Naive B cell (primary cell): ENCODE results near the gene FAM120B. TPM values are rescaled to one million over a fixed set of nuclear protein-coding genes. Genes with fewer than 3 reads are reported as not detected.
A peak's percentile ranks its signal among the peaks of the same experiment; 100 is the strongest.

Experiments
- ATAC-seq, 2 donors: fragments of 150-1000 bp; cut with Tn5 transposase; 2 replicates each; pipeline ENCODE4 v1.10.0; 2021; ENCODE audit warnings: low read depth in 2 of 2, mild to moderate bottlenecking in 2 of 2, moderate library complexity in 2 of 2
- DNase-seq: peaks from one replicate; pipeline ENCODE4 v3.0.0; 2022
- H3K27ac Mint-ChIP-seq, 6 donors: one replicate each; pipeline ENCODE4 v1.8.0; 2020 to 2022; ENCODE audit warnings: mild to moderate bottlenecking in 6 of 6, mixed read lengths in 6 of 6, moderate library complexity in 5 of 6, inconsistent platforms in 2 of 6
- H3K27me3 Mint-ChIP-seq, 3 donors: one replicate each; pipeline ENCODE4 v1.8.0; 2021 to 2022; ENCODE audit warnings: mixed read lengths in 3 of 3, mild to moderate bottlenecking in 1 of 3
- H3K36me3 Mint-ChIP-seq, 2 donors: one replicate each; pipeline ENCODE4 v1.8.0; 2020 to 2022; ENCODE audit warnings: mixed read lengths in 2 of 2, inconsistent platforms in 1 of 2, mild to moderate bottlenecking in 1 of 2
- H3K4me1 Mint-ChIP-seq, 3 donors: one replicate each; pipeline ENCODE4 v1.8.0; 2020 to 2022; ENCODE audit warnings: mixed read lengths in 3 of 3, inconsistent platforms in 1 of 3, mild to moderate bottlenecking in 1 of 3, moderate library complexity in 1 of 3
- H3K4me3 Mint-ChIP-seq, 8 donors: one replicate each; pipeline ENCODE4 v1.8.0; 2020 to 2022; ENCODE audit warnings: mild to moderate bottlenecking in 8 of 8, mixed read lengths in 8 of 8, moderate library complexity in 8 of 8, inconsistent platforms in 2 of 8
- H3K9me3 Mint-ChIP-seq, 7 donors: one replicate each; pipeline ENCODE4 v1.8.0; 2020 to 2022; ENCODE audit warnings: mixed read lengths in 7 of 7, mild to moderate bottlenecking in 5 of 7, inconsistent platforms in 2 of 7, moderate library complexity in 1 of 7
- polyA plus RNA-seq, 6 donors: library from polyadenylated mRNA; unstranded; fragments of 300-500 nt; fragmentation: Illumina TruSeq; gene quantifications; one replicate each; pipeline ENCODE4 v1.2.3, GENCODE V29; 2021; ENCODE audit warnings: low read depth in 6 of 6

Gene FAM120B
- polyA plus RNA-seq, 6 donors from 2014 or later = 8.3 to 35.2 (median 27.5) TPM

DNA sequence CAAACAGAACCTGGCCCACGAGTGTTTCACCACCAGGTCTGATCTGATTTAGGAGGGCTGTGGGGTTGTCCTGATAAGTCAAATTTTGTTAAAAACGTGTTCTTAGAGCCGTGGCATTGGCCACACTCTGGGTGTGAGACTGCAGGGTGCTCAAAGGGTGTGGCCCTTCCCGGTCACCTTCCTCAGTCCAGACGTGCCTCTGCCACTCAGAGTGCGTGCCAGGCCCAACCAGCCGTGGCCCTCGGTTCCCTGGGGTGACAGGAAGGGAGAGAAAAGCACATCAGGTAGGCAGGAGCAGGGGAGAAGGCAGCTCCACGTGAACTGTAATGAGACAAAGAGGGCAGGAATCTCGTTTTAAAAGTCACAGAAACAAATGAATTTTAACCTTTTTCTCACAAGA lies 115.4 kb downstream of the FAM120B start:
- peaks cover 13 to 44% (median 25%) of the 10 kb centered on the region in 3 donors for H3K27me3 Mint-ChIP-seq
- H3K4me3 Mint-ChIP-seq = no peak overlapping the region
- H3K9me3 Mint-ChIP-seq = peaks cover 0 to 6% (median 0%) of the 10 kb centered on the region in 7 donors
- H3K36me3 Mint-ChIP-seq = no peaks in the 10 kb centered on the region
- peaks cover 0 to 4% (median 0%) of the 10 kb centered on the region in 3 donors for H3K4me1 Mint-ChIP-seq
- no peak for ATAC-seq
- DNase-seq = no peak
- no peak overlapping the region for H3K27ac Mint-ChIP-seq

DNA sequence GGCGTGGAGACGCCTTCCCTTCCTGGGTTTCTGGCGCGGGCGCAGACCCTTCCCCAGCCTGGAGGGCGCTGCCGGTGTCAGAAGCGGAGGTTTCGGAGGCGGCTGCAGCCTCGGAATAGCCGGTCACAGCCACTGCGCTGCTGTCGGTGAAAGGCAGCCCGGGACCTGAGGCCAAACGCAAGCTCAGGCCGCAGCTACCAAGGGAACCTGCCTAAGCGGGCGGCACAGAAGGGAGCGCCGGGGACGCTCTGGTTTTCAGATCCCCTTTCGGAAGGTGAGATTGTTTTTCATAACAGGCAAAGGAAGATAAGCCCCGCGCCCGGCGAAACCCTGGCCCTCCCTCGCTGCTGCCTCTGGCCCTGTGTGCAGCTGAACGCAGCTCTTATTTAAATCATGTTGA lies 116.5 kb downstream of the FAM120B start:
- no peak overlapping the region for H3K27ac Mint-ChIP-seq
- H3K27me3 Mint-ChIP-seq = peaks cover 13 to 40% (median 35%) of the 10 kb centered on the region in 3 donors
- peaks cover 0 to 2% (median 0%) of the 10 kb centered on the region in 7 donors for H3K9me3 Mint-ChIP-seq
- H3K4me3 Mint-ChIP-seq = no peak overlapping the region
- no peak for DNase-seq
- no peaks in the 10 kb centered on the region for H3K36me3 Mint-ChIP-seq
- ATAC-seq = no peak
- peaks cover 0 to 4% (median 0%) of the 10 kb centered on the region in 3 donors for H3K4me1 Mint-ChIP-seq

DNA sequence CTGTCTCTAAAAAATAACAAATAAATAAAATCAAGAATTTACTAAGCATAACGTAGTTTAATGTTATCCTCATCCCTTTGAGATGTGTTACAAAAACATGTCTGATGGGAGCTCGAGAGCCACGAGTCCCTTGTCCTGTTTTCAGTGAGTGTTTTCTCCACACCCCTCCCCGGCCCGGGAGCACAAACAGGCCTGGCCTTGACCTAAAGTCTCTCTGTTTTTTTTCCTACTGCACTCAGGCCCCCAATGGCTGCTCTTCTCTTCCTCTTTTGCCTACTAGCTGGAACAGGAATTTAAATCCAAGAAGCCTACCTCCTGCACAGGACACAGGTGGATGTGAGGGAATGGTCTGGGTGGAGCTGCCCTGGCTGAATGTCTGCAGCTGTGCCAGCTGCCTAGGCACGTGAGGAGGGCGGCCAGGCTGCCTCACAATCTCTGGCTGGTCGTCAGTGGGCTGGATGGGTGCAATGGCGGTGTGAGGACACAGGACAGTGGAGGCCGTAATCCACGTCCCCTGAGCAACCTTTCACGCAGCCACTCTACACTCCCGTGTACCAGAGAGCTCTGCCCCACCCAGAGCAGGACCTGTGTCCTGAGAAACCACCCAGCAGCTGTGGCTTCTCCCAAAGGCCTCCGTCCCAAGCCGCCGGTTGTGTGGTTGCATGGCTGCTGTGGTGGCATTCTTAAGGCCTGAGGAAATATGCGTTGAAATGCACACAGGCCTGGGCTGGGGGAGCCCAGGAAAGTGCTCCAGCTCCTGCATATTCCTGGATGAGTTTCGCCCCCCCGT lies 117.5 kb downstream of the FAM120B start:
- no peak for DNase-seq
- H3K4me1 Mint-ChIP-seq = peaks cover 0 to 4% (median 0%) of the 10 kb centered on the region in 3 donors
- H3K27ac Mint-ChIP-seq = no peak overlapping the region
- ATAC-seq = no peak
- H3K9me3 Mint-ChIP-seq = no peaks in the 10 kb centered on the region
- H3K36me3 Mint-ChIP-seq = no peaks in the 10 kb centered on the region
- peaks cover 13 to 37% (median 35%) of the 10 kb centered on the region in 3 donors for H3K27me3 Mint-ChIP-seq
- H3K4me3 Mint-ChIP-seq = no peak overlapping the region

DNA sequence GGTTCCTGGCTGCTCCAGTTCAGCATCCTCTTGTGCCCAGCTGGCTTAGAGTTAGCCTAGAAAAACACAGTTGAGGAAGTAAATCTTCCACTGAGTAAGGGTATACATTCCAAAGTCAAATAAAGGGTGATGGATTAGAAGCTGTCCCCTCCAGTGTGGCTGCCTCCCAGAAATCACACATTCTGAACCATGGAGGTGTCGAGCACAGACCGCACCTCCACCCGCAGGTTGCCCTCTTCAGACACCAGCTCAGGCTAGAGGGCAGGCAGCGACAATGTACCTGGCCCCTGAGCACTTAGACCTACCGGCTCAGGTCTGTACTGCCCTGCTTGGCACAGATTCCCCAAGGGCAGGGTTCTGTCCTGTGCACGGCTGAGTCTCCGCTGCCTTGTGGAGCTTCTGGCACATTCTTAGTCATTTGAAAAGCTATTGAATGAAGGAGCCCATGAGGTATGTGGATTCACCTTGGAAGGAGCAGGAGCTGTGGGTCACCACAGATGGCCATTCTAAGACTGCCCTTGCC lies 118.1 kb downstream of the FAM120B start:
- ATAC-seq (no peak), DNase-seq (no peak)
- H3K27ac Mint-ChIP-seq = no peak overlapping the region
- no peaks in the 10 kb centered on the region for H3K36me3 Mint-ChIP-seq
- H3K9me3 Mint-ChIP-seq = no peaks in the 10 kb centered on the region
- H3K4me3 Mint-ChIP-seq = no peak overlapping the region
- H3K4me1 Mint-ChIP-seq = peaks cover 0 to 4% (median 0%) of the 10 kb centered on the region in 3 donors
- H3K27me3 Mint-ChIP-seq = peaks cover 6 to 34% (median 29%) of the 10 kb centered on the region in 3 donors

GRCh38 chr6:170429450-170429849 lies 122.9 kb downstream of the FAM120B start:
- ATAC-seq = no peak
- Mint-ChIP-seq H3K36me3 (no peaks in the 10 kb centered on the region), H3K27me3 (peaks cover 5 to 29% (median 22%) of the 10 kb centered on the region in 3 donors), H3K9me3 (peaks cover 0 to 1% (median 0%) of the 10 kb centered on the region in 7 donors), H3K27ac (no peak overlapping the region), H3K4me1 (no peaks in the 10 kb centered on the region), H3K4me3 (no peak overlapping the region)
- no peak for DNase-seq

GRCh38 chr6:170433163-170434116 lies 126.9 kb downstream of the FAM120B start:
- peaks cover 0 to 12% of the 10 kb centered on the region in 2 donors for H3K36me3 Mint-ChIP-seq
- H3K4me1 Mint-ChIP-seq = peaks cover 5 to 8% (median 7%) of the 10 kb centered on the region in 3 donors
- H3K9me3 Mint-ChIP-seq = peaks cover 2 to 18% (median 12%) of the 10 kb centered on the region in 7 donors
- DNase-seq (no peak), ATAC-seq (no peak)
- H3K27me3 Mint-ChIP-seq = peaks cover 0 to 3% (median 0%) of the 10 kb centered on the region in 3 donors
- no peak overlapping the region for H3K4me3 Mint-ChIP-seq
- no peak overlapping the region for H3K27ac Mint-ChIP-seq

GRCh38 chr6:170434117-170434820 lies 127.7 kb downstream of the FAM120B start:
- H3K27me3 Mint-ChIP-seq = peaks cover 0 to 3% (median 0%) of the 10 kb centered on the region in 3 donors
- peaks cover 0 to 12% of the 10 kb centered on the region in 2 donors for H3K36me3 Mint-ChIP-seq

DNA sequence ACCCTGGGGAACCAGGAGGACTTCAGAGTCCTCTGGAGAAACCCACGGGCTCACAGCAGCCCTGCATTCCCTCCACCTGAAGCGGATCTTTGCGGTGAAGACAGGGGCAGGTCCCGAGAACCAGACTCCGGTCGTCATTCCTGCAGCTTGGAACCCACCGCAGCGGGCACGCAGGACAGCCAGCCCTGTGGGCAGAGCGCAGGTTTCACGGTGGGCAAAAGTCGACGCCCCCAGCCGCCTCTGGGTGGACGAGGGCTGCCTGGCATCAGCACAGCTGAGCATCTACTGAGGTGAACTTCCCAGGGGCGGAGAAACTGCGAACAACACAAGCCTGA lies 128.2 kb downstream of the FAM120B start:
- peaks cover 7 to 12% (median 7%) of the 10 kb centered on the region in 3 donors for H3K4me1 Mint-ChIP-seq
- ATAC-seq = no peak
- no peak for DNase-seq
- peak overlapping the region in 1 of 8 donors; percentile 3 for H3K4me3 Mint-ChIP-seq
- H3K27me3 Mint-ChIP-seq = peaks cover 0 to 3% (median 0%) of the 10 kb centered on the region in 3 donors
- H3K36me3 Mint-ChIP-seq = peaks cover 0 to 12% of the 10 kb centered on the region in 2 donors
- H3K9me3 Mint-ChIP-seq = peaks cover 2 to 18% (median 12%) of the 10 kb centered on the region in 7 donors
- no peak overlapping the region for H3K27ac Mint-ChIP-seq

More at GRCh38 chr6:170434117-170434820, 127.7 kb downstream of the FAM120B start:
- DNase-seq (no peak), ATAC-seq (no peak)
- Mint-ChIP-seq H3K4me3 (no peak overlapping the region), H3K9me3 (peaks cover 2 to 18% (median 12%) of the 10 kb centered on the region in 7 donors), H3K4me1 (peaks cover 7 to 12% (median 7%) of the 10 kb centered on the region in 3 donors), H3K27ac (peak overlapping the region in 1 of 6 donors; percentile 11)

DNA sequence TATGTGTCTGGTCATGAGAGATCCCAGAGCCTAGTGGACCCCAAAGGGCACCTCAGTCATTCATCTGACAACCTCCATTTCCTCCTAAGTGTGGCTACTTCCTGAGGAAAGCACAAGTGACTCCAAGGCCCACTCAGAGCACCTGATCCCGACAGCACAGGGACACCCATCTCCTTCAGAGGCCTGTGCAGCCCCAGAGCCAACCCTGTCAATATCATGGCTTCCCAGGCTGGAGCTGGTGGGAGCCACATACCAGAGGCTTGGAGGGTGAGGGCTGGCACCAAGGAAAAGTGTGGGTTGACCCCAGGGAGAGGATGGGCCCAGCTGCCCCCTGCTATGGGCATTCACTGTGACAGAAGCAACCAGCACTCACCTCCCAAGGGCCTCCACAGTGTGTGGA lies 129.2 kb downstream of the FAM120B start:
- Mint-ChIP-seq H3K9me3 (peaks cover 2 to 18% (median 12%) of the 10 kb centered on the region in 7 donors), H3K36me3 (peaks cover 0 to 12% of the 10 kb centered on the region in 2 donors), H3K4me3 (no peak overlapping the region), H3K27me3 (peaks cover 0 to 5% (median 3%) of the 10 kb centered on the region in 3 donors), H3K27ac (no peak overlapping the region), H3K4me1 (peaks cover 7 to 12% (median 7%) of the 10 kb centered on the region in 3 donors)
- no peak for DNase-seq
- no peak for ATAC-seq

DNA sequence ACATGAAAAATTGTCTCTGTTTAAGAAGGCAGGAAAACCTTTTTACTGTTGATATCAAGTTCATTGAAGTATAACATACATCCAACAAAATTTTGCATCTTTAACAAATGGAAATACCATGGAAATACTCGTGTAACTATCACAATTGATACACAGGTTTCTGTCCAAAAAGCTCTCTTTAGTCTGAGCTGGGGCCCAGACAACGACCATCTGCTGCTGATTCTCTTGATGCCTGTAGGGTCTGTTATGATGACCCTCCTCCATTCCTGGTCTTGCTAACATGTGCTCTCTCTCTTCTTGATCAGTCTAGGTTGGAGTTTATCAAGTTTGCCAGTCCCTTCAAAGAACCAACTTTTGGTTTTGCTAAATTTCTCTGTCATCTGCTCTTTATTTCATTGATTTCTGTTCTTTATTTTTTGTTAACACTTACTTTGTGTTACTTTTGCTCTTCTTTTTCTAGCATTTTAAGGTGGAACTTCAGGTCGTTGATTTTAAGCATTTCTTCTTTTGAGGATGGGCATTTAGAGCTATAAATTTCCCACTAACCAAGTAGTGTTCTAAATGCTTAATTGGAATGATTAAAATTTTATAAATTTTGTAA lies 129.8 kb downstream of the FAM120B start:
- Mint-ChIP-seq H3K4me3 (no peak overlapping the region), H3K27ac (no peak overlapping the region), H3K4me1 (peaks cover 7 to 12% (median 7%) of the 10 kb centered on the region in 3 donors), H3K9me3 (peaks cover 2 to 18% (median 12%) of the 10 kb centered on the region in 7 donors), H3K27me3 (peaks cover 0 to 5% (median 3%) of the 10 kb centered on the region in 3 donors), H3K36me3 (peaks cover 0 to 12% of the 10 kb centered on the region in 2 donors)
- no peak for DNase-seq
- no peak for ATAC-seq

DNA sequence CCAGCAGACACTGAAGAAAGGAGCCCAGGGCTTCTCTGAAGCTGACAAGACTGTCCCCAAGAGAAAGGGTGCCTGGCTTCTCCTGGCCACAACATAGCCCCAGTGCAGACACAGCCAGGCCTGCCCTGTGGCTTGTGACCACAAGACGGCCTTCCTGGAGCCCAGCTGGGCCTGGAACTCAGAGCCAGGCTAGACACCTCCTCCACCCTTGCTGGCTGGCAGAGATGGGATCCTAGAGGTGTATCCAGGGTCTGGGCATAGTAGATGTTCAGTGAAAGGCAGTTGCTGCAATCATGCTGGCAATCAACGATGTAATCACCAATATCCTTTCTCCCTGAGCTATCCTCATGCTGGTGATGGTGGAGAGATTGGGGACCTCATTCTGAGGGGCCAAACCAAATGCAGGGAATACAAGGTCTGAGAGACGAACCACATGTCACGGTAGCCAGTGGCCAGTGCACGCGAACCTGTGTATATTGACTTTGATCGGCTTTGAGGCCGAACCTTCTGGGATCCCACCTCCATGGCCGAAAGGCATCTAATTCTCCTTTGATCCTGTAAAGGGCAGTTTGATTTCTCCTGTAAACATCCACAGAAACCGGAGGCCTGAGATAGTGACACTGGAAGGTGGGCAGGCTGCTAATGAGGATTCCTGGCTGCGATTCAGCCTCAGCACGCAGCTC lies 131.3 kb downstream of the FAM120B start:
- Mint-ChIP-seq H3K4me1 (peaks cover 7 to 12% (median 7%) of the 10 kb centered on the region in 3 donors), H3K9me3 (peaks cover 2 to 18% (median 12%) of the 10 kb centered on the region in 7 donors), H3K27me3 (peaks cover 0 to 5% (median 3%) of the 10 kb centered on the region in 3 donors), H3K4me3 (peak overlapping the region in 6 of 8 donors; percentile 16 to 84 (median 38)), H3K36me3 (peaks cover 0 to 12% of the 10 kb centered on the region in 2 donors), H3K27ac (peak overlapping the region in 2 of 6 donors; percentile 43 to 55)
- ATAC-seq (no peak), DNase-seq (no peak)

GRCh38 chr6:170438402-170438753 lies 131.8 kb downstream of the FAM120B start:
- peak overlapping the region in 2 of 6 donors; percentile 30 to 55 for H3K27ac Mint-ChIP-seq
- DNase-seq (no peak), ATAC-seq (peak; percentile 51 to 52)
- H3K4me3 Mint-ChIP-seq = peak overlapping the region in 5 of 8 donors; percentile 16 to 84 (median 38)
- H3K27me3 Mint-ChIP-seq = peaks cover 0 to 5% (median 3%) of the 10 kb centered on the region in 3 donors
- peaks cover 7 to 12% (median 7%) of the 10 kb centered on the region in 3 donors for H3K4me1 Mint-ChIP-seq
- peaks cover 0 to 12% of the 10 kb centered on the region in 2 donors for H3K36me3 Mint-ChIP-seq
- H3K9me3 Mint-ChIP-seq = peaks cover 2 to 18% (median 12%) of the 10 kb centered on the region in 7 donors
